NCI-H1694 treated with DMSO at 0.1 percent for 48 hours (cell line): ENCODE data around the gene MTA1.
A peak's percentile ranks its signal among the peaks of the same experiment; 100 is the strongest.

Source experiments
- DNase-seq: peaks from one replicate; lab custom pipeline; 2025; lab: John Stamatoyannopoulos, UW

Gene MTA1

DNA sequence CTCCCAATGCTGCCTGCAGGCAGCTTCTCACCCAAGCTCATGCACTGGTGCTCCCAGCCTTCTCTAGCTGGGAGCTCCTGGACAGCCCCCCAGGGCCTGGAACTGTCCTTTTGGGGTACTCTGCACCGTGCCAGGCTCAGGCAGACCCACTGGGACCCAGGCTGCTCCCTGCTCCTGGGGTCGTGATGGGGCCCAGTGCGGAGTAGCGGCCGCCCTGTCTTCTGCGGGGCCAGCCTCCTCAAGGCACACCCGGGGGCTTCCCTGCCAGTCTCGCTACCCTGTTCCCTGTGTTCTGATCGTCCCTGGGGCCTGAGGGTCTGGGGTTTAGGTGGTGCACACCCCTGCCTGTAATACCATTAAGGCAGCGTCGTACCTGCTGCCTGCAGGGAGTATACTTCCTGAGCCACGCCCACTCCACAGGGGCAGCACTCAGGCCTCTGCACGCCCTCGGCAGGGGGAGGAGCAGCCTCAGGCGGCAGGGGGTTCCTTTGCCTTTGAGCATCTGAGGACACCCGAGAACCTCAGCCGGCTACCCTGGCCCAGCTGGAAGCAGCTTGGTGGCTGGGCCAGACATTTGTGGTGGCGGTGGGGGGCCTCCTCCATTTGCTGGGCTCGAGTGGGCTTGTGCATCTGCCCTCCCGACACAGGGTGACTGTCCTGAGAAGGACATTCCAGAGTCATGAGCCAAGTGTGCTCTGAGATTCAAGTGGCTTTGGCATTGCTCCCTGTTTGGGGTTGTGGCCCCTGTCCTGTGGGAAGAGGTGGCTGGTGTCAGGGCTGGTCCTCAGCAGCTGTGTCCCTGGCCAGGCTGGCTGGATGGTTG lies 45.8 kb downstream of the MTA1 start:
- DNase-seq = no peak

DNA sequence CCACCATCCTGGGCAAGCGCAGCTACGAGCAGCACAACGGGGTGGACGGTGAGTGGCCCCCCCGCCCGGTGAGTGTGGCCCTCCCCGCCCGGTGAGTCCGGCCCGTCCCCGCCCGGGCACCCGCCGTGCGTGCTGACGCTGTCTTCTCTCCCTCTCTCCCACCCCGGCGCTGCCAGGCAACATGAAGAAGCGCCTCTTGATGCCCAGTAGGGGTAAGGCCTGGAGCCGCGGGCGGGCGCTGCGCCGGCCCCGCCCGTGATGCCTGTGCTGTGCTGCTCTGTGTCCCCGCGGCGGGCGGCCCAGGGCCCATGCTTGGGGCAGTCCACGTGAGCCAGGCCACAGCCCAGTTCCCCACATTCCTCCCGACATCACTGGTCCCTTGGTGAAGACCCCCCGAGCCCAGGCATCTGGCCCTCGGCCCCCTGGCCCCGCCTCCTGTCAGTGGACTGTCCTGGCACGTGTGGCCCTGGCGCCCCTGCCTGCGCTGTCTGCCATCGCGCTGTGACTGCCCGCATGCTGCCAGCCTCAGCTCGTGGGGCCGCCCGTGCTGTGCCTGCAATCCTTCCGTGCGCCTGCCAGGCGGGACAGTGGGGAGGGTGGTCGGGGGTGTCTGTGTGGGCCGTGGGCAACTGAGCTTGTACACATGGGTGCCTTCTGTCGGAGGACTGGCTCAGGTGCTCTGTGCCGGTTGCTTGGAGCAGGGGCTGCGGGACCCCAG lies 47.1 kb downstream of the MTA1 start:
- DNase-seq = no peak

DNA sequence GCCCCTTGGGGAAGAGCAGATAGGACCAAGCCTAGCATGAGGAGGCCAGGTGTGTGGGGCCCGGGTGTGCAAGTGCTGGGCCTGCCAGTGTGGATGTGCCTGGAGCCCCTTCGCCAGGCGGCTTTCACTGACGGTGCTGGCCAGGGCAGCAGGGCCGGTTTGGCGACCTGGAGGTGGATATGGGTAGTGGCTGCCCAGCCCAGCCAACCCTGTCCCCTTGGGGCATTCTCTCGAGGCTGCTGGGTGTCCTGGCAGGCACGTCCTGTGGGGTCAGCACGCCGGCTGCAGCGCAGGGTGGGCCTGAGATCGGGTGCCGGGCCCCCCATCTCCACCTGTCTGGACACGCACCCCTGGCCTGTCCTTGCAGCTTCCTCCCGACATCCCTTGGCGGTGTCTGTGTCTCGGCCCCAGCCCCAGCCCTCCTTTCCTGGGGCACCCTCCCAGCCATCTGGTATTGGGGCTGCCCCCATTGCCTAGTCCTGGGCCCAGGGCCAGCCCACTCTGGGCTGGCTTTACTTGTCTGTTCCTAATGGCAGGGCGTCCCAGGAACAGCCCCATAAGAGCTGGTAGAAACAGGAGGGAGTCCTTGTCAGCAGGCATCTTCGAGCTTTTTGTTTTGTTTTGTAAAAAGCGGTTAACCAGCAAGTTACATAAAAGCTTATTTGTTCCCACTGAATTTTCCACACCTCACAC lies 47.8 kb downstream of the MTA1 start:
- peak; percentile 63 for DNase-seq

DNA sequence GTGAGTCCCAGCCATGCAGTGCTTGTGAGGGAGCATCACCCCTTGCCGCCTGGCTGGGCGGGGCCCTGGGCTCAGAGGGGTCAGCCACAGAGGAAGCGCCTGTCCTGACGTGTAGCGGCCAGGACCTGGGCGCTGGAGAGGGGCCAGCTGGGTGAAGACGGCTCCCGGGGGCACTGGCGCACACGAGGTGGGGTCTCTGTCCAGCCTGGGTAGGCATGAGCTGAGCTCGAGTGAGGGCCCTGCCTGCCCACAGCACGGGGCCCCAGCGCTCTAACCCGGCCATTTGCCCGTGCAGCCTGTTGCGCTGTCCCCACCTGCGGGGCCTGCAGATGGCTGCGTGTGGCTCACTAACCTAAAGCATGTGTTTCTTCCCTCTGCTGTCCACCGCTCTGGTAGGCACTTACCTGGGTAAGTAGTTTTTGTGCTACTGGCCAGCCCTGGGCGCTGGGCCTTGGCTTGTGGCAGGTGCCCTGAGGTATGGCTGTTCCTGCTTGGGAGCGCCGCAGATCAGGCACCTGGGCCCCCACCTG lies 48.4 kb downstream of the MTA1 start:
- DNase-seq = no peak

DNA sequence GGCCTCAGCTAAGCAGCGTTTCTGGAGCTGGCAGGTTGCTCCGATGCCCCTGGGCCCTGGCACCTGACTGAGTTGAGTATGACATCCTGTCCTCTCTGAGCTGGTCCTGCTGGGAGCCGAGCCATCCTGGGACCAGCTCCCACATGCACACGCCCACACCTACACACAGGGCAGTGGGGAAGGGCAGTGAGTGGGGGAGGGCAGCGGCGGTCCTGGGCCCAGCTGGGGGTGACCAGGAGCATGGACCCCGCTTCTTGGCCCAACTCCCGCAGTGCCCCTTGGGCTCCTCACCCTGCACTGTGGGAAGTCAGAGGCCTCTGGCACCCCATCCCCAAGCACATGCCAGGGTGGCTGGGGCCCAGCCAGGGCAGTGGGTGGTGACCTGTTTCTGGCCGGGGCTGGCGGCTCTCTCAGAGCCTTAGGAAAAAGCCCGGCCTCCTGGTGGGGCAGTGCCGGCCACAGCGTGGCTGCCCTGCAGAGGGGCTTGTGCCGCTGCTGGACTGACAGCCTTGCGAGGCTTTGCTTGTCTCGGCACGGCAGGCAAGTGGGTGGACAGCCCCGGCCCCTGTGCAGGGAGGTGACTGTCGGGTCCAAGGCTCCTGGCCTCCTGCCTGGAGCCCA lies 49.1 kb downstream of the MTA1 start:
- DNase-seq = no peak

DNA sequence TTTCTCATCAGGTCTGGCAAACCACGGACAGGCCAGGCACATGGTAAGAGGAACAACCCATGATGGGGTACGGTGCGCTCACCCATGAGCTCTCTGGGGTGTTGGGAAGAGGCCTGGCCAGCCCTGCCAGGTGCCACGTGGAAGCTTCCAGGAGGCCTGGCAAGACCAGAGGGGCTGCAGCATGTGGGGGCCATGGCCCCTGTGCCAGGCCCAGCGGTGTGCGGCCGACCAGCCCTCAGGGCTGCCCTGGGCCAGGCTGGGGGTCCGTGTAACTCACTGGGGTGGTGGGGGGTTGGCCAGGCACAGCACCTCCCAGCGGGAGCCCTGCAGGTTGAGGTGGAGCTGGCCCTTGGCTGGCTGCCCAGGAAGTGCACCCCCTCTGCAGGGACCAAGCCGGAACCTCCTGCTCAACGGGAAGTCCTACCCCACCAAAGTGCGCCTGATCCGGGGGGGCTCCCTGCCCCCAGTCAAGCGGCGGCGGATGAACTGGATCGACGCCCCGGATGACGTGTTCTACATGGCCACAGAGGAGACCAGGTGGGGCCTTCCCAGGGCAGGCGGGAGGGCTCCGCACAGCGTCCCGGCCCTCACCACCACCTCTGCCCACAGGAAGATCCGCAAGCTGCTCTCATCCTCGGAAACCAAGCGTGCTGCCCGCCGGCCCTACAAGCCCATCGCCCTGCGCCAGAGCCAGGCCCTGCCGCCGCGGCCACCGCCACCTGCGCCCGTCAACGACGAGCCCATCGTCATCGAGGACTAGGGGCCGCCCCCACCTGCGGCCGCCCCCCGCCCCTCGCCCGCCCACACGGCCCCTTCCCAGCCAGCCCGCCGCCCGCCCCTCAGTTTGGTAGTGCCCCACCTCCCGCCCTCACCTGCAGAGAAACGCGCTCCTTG lies 50.1 kb downstream of the MTA1 start:
- no peak for DNase-seq

DNA sequence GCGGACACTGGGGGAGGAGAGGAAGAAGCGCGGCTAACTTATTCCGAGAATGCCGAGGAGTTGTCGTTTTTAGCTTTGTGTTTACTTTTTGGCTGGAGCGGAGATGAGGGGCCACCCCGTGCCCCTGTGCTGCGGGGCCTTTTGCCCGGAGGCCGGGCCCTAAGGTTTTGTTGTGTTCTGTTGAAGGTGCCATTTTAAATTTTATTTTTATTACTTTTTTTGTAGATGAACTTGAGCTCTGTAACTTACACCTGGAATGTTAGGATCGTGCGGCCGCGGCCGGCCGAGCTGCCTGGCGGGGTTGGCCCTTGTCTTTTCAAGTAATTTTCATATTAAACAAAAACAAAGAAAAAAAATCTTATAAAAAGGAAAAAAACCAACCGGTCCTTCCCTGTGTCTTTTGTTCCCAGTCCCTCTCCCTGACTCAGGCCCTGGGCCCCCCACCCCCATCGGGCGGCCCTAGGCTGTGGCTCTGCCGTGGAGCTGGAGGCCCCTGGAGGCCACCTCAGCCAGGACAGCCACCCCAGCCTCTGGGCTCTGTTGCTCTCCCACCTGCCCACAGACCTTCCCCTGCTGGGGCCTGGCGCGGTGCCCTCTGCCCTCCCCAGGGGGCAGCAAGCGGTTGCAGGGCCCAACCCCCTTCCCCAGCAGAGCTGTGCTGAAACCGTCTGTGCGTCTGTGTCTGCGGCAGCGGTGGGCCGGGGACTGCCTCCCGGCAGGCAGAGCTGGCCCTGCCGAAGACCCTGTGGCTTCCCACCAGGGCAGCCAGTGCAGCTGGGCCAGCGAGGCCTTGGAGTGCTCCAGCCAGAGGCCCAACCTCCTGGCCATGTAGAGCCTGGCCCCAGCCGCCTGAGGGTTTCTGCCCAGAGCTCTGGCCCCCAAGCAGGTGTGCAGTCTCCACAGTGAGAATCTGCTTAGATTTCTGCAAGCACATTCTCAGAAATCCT lies 51.0 kb downstream of the MTA1 start:
- DNase-seq = peak; percentile 61

DNA sequence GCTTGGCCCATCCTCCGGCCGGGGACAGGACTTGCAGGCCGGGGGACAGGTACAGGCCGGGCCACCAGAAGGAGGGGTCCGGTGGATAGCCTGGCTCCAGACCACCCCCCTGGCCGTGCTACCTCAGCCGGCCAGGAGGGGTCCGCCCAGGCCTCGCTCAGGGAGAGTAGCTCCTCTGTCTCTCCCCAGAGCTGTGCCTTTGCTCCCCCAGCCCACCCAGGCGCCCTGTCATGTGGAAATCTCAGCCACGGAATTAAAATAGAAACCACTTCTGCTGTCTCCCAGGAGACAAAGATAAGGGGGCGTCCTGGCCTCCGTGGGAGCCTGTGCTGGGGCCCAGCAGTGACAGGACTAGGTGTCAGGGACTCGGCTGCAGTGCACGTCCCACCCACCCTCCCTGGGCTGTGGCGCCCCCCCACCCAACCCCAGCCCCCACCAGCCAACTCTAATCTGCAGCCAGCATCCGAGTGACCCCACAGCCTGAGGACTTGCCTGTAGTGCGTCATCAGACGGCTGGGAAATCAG lies 51.7 kb downstream of the MTA1 start:
- no peak for DNase-seq

DNA sequence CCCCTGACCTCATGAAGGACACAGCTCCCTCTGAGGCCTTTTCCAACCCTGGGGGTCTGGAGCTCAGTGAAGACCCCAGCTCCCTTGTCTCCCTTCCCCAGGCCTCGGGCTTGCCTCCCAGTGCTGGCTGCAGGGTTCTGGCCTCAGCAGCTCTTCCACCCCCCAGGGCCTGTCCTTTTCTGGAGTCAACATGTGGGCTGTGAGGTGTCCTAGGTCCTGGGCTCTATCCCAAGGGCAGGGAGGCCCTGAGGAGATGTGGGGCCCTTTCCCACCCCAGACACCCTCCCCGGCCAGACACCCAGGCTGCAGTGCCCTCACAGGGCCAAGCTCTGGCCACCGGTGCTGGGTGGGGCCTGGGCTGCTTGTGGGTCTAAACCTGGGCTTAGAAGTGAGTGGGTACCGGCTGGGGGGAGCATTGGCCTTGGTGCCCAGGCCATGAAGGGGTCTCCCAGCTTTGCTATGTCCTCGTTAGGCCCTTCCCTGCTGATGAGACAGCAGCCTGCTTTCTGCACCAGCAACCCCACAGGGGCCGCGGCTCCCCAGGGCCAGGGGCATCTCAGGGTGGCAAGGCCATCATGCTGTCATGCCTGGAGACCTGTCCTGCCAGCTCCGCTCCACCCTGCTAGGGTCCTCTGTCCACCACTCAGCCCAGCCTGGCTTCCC lies 52.3 kb downstream of the MTA1 start:
- DNase-seq = no peak

DNA sequence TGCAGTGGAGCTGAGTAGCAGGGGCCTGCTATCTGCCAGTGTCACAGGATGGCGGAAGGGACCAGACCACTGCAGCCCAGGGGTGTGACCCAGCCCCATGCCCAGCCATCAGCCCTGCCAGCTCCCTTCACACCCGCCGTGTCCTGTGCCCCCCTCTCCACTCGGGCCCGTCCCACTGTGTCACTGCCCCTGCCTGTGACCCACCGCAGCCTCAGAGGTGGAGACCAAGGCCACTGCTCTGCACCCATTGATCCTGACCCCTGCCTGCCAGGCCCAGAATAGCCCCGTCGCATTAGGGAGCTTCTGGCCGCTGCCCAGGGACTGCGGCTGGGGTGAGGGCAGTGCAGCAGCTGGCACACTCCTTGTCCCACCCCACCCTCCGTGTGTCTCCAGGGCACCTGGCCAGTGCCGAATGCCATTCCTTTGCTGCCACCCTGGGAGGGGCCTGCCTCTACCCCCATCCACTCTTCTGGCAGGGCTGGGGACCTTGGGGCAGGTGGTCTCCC lies 52.9 kb downstream of the MTA1 start:
- no peak for DNase-seq

DNA sequence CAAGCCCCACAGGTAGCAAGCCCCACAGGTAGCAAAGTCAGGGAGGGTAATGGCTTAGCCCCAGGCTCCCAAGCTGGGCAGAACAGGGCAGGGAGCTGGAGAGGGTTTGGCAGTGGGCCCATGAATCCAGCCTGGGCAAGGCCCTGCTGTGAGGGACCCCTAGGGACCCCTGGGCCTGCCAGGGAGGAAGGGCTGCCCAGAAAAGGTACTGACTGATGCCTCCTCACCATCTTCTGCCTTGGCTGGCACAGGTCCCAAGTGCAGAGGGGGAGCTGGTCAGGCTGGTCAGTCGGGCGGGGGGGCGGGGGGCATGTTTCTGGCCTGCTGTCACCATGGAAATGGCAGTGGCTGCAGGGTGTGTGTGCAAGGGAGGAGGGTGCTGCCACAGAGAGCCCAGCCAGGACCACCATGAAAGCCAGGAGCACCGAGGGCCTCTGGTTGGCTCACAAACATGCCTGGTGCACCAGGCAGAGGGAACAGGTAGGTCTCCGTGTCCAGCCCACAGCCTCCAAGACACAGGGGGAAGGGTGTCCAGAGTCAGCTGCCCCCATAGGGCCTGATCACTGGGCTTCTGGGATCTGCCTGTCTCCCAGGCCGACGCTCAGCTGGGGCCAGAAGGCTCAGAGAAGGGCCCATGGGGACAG lies 53.5 kb downstream of the MTA1 start:
- DNase-seq = peak; percentile 47

DNA sequence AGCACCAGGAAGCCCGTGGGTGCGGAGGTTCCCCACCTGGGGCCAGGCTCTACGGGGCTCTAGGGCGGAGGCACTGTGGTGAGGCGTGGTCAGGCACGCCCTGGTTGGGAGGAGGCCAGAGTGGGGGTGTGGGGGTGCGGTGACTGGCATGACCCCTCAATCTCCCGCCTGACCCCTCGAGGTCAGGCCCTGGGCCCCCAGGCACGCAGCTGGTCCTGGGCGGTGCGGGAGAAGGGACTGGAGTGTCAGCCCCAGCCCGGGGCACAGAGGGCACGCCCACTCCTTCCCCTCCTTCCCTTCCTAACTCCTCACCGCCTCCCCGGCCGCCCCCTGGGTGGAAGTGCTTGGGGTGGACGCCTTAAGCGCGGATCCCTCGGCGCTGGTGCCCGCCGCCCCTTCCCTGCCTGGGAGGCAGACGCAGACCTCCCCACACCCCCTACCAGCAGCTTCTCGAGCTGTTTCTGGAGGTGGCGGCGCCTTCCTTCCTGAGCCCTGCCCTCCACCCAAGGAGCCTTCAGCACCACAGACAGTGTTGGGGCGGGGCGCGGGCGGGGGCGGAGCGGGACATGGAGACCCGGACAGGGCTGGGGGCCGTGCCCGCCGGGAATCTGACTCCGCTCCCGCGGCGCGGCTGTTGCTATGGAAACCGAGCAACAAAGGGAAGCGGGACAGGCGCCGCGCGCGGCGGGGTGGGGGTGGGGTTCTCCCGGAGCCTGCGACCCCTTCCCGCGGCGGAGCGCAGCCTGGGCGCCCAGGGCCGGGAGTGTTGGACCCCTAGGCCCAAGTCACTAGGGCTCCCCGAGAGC lies 54.3 kb downstream of the MTA1 start:
- peak; percentile 57 for DNase-seq

DNA sequence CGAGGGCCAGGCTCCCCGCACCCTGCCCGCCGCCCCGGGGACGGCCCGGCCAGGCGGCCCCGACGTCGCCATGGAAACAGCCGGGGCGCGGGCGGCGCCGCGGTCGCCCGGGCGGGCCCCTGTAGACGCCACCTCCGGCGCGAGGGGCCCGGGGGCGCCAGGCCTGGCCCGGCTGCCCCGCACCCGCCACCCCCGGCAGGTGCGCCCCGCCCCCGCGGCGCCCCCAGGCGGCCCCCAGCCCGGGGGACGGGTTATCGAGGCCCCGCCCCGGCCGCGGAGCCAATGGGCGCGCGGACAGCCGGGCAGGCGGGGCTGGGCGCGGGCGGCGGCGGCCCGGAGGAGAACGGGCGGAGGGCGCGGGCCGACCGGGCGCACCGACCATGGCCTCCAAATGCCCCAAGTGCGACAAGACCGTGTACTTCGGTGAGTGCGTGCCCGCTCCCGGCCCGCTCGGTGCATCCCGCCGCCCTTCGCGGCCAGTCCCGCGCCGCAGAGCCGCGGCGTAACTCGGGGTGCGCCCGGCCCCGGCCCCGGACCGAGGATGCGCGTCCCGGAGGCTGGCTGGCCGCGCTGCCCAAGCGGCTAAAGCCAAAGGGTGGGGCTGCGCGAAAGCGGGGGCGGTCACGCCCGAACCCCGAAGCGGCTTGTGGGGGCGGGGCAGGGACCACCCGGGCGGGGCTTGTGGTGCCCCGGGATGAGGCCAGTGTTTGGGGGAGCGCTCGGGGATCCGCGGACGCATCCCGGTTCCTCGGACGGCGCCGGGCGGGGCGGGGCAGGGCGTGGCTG lies 55.0 kb downstream of the MTA1 start, which contains the start of gene CRIP2:
TSS of gene CRIP2 (plus strand) at position 339 of the 786 bp plus-strand sequence. CDS start at position 381, 42 bp downstream.
- DNase-seq = peak; percentile 20

DNA sequence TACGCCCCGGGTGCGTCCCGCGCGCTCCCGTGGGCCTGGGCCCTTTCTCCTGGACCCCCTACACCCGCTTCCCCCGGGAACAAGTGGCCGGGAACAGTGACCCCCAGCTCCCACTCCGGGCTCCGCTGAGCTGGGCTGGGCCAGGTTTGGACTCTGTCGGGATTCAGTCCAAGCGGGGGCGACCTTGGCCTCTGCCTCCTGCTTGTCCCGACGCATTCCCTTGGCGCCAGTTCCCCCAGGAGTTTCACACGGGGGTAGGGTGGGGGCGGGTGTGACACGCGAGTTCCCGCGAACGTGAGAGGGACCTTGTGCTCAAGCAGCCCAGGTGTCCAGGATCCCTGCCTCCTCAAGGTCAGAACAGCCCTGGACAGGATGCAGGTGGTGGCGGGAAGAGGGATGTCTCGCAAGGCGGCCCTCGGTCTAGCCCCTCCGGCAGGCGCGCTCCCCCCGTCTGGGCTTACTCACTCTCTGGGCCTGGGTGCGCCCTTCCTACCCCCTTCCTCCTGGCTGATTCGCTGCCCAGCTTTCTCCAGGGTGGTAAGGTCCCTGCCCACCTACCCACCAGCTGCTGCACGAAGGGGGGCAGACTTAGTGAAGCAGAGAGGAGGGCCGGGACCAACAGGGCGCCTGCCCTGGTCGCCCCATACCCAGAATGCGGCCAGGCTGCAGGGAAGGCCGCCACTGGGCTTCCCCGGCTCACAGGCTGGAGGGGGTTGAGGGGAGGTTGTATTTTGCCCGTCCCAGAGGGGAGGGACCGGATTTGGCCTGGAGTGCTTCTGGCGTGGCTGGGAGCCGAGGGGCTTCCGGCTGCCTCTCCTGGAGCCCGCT lies 55.9 kb downstream of the MTA1 start:
- no peak for DNase-seq

DNA sequence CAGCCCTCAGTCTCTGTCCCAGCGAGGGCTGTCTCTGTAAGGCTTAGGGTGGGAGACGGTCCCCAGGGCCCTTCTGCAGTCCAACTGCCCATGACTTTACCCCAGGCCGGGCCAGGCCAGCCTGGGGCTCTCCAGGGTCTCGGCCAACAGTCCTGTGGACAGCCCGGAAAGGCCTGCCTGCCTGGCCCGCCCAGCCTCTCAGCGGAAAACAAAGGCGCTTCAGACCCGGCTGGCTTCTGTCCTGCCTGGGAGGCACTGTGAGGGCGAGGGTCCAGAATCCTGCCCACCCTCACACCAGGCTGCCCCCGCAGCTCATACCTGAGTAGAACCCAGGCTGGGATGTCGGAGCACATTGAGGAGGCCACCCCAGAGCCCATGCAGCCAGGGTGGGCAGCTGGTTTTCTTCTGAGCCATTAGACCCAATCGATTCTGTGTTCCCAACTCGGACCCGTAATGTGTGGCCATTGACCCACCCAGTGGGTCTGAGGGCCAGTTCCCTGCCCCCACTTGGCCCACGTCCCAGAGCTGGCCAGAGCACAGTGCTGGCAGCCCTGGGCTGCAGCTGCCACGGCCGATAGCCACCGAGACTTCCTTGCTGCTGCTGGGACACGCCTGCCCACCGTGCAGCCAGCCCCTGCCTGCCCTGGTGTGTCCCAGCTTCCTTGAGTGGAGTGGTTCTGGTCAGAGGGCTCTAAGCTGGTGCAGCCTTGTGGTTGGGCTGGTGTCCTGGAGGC lies 56.6 kb downstream of the MTA1 start:
- DNase-seq = no peak
